GM12878 (cell line): ENCODE data around the gene TAMALIN. TPM values are rescaled to one million over a fixed set of nuclear protein-coding genes. Genes with fewer than 3 reads are reported as not detected.

Experiments
- ATAC-seq: fragments of 200-7000 bp; cut with Tn5 transposase; 3 replicates; pipeline ENCODE4 v1.9.1; 2020; ENCODE audit warnings: mild to moderate bottlenecking, moderate library complexity
- BruUV-seq: library from RNA; stranded (reverse); fragments of 400-500 nt; replicated peaks from 2 replicates; lab custom pipeline; 2021; lab: Mats Ljungman, UMichigan
- CTCF ChIA-PET: fragments of 300-600 bp; sonication (Branson Sonifier 250); formaldehyde crosslinking; extraction: SDS; loops from one replicate; lab custom pipeline; 2021; ENCODE audit warnings: inconsistent platforms; lab: Yijun Ruan, JAX
- POLR2A ChIA-PET: fragments of 350-600 bp; formaldehyde crosslinking; extraction: SDS; loops from one replicate; lab custom pipeline; 2021; ENCODE audit warnings: inconsistent platforms; lab: Charles Lee
- RAD21 ChIA-PET: fragments of 300-600 bp; sonication (Branson Sonifier 250); formaldehyde crosslinking; loops from one replicate; lab custom pipeline; 2023; ENCODE audit warnings: antibody characterized with exemption; ENCODE audit not compliant: unreplicated experiment; lab: Charles Lee
- SMC1A ChIA-PET: fragments of 300-600 bp; sonication (Branson Sonifier 250); formaldehyde crosslinking; loops from one replicate; lab custom pipeline; 2023; ENCODE audit not compliant: unreplicated experiment, uncharacterized antibody; lab: Charles Lee
- DNase-seq: peaks from one replicate; pipeline ENCODE4 v3.0.0-alpha.2; 2011; ENCODE audit warnings: low read depth, low spot score
- FAIRE-seq: peaks from 3 replicates; lab custom pipeline; 2011; peaks lifted over from hg19 to GRCh38; lab: Jason Lieb, UNC
- H2AFZ ChIP-seq: 2 replicates; pipeline ENCODE4 v1.6.0; 2011; ENCODE audit warnings: low read depth, low read length, control low read depth; ENCODE audit not compliant: control insufficient read depth
- H3K27ac ChIP-seq: 2 replicates; pipeline ENCODE4 v1.5.1; 2011; ENCODE audit warnings: control low read depth; ENCODE audit not compliant: control insufficient read depth, insufficient read depth
- H3K27me3 ChIP-seq, 2 experiments: replicated peaks in 1 of 2; 2 replicates each; pipeline versions ENCODE4 v1.6.0 to v1.6.1; 2011; ENCODE audit warnings: low read length in 1 of 2; ENCODE audit not compliant: control insufficient read depth in 2 of 2, insufficient read depth in 2 of 2
- H3K36me3 ChIP-seq, 2 experiments: 2 replicates each; pipeline ENCODE4 v1.5.1; 2011; ENCODE audit warnings: low read length in 1 of 2; ENCODE audit not compliant: control insufficient read depth in 2 of 2, insufficient read depth in 2 of 2
- H3K4me1 ChIP-seq: 2 replicates; pipeline ENCODE4 v1.6.1; 2011; ENCODE audit warnings: mild to moderate bottlenecking, low read length, moderate library complexity, mixed read lengths; ENCODE audit not compliant: control insufficient read depth, insufficient read depth
- H3K4me2 ChIP-seq: 2 replicates; pipeline ENCODE4 v1.6.0; 2011; ENCODE audit warnings: control low read depth; ENCODE audit not compliant: control insufficient read depth, insufficient read depth
- H3K4me3 ChIP-seq: fragments of 200-600 bp; sonication (generic); 2 replicates; pipeline ENCODE4 v1.5.1; 2016
- H3K79me2 ChIP-seq: 2 replicates; pipeline ENCODE4 v1.6.0; 2011; ENCODE audit warnings: low read length; ENCODE audit not compliant: control insufficient read depth, insufficient read depth
- H3K9ac ChIP-seq: 2 replicates; pipeline ENCODE4 v1.8.0; 2011; ENCODE audit warnings: low read length, control low read depth, mixed read lengths; ENCODE audit not compliant: control insufficient read depth, insufficient read depth
- H3K9me3 ChIP-seq: replicated peaks from 3 replicates; pipeline ENCODE4 v1.5.1; 2011; ENCODE audit warnings: mild to moderate bottlenecking, low read length; ENCODE audit not compliant: control insufficient read depth, insufficient read depth
- H4K20me1 ChIP-seq: 2 replicates; pipeline ENCODE4 v1.6.0; 2011; ENCODE audit not compliant: control insufficient read depth, insufficient read depth
- CBX3 ChIP-seq: fragments of 200-600 bp; sonication (generic); IDR thresholded peaks from 2 replicates; pipeline ENCODE4 v1.6.1; 2016; ENCODE audit warnings: low read depth, borderline replicate concordance
- FOS ChIP-seq: IDR thresholded peaks from 3 replicates; pipeline ENCODE4 v1.6.1; 2011; ENCODE audit warnings: borderline replicate concordance; ENCODE audit not compliant: insufficient read length; ENCODE audit errors: extremely low read depth
- GATAD2B ChIP-seq: fragments of 450-650 bp; conservative IDR thresholded peaks from 2 replicates; pipeline ENCODE4 v1.6.1; 2017; ENCODE audit warnings: low read depth, mild to moderate bottlenecking, moderate library complexity
- IKZF2 ChIP-seq, 2 experiments: fragments of 450-650 bp; IDR thresholded peaks; 2 replicates each; pipeline ENCODE4 v1.6.1; 2017; ENCODE audit warnings: mild to moderate bottlenecking in 2 of 2, moderate library complexity in 2 of 2
- IRF5 ChIP-seq: fragments of 450-650 bp; IDR thresholded peaks from 2 replicates; pipeline ENCODE4 v1.6.1; 2017; ENCODE audit warnings: borderline replicate concordance
- NFIC ChIP-seq: IDR thresholded peaks from 2 replicates; pipeline ENCODE4 v1.6.1; 2012; ENCODE audit warnings: low read depth, mild to moderate bottlenecking, inconsistent platforms, low read length, moderate library complexity
- NR2C1 ChIP-seq: fragments of 450-650 bp; IDR thresholded peaks from 2 replicates; pipeline ENCODE4 v1.6.1; 2017; ENCODE audit warnings: antibody characterized with exemption, mild to moderate bottlenecking, moderate library complexity
- RBBP5 ChIP-seq: fragments of 200-600 bp; sonication (generic); conservative IDR thresholded peaks from 2 replicates; pipeline ENCODE4 v1.6.1; 2016
- ZZZ3 ChIP-seq: IDR thresholded peaks from 2 replicates; pipeline ENCODE4 v1.6.1; 2011; ENCODE audit warnings: low read depth; ENCODE audit not compliant: control insufficient read depth, insufficient read length
- WGBS: methylation state at CpG from one replicate; pipeline ENCODE4 v1.1.6; 2016; ENCODE audit warnings: low lambda C conversion rate; ENCODE audit not compliant: insufficient replicate concordance, insufficient coverage; ENCODE audit errors: missing lambda C conversion rate; 5-methylcytosine and 5-hydroxymethylcytosine counted together
- in situ Hi-C: fragments of 300-500 bp; cut with MboI; formaldehyde crosslinking; loops from 9 replicates; pipeline ENCODE4 v1.14.3; 2018; ENCODE audit warnings: mixed read lengths
- intact Hi-C: fragments of 100-400 bp; cut with micrococcal nuclease; formaldehyde crosslinking; loops from one replicate; pipeline ENCODE4 v1.14.2; 2022; ENCODE audit not compliant: unreplicated experiment
- polyA plus RNA-seq, 11 experiments: library from polyadenylated mRNA; depleted of rRNA in 4 of 11; unstranded in 6 of 11; stranded (reverse) in 5 of 11; fragments of >200 nt; fragmentation: Nextera tagmentation in 4 of 11; fragmentation: Illumina TruSeq in 1 of 11; extraction: Ambion mirVana in 4 of 11; extraction: Trizol in 1 of 11; gene quantifications; 1 replicate in 1 of 11; 2 replicates in 10 of 11; pipeline versions ENCODE4 v1.2.1 to v1.2.3, GENCODE V29; 2011 to 2016; ENCODE audit warnings: inconsistent platforms in 2 of 11, missing spikeins in 2 of 11, low read depth in 1 of 11
- total RNA-seq, 4 experiments: library from RNA; depleted of rRNA in 3 of 4; stranded (reverse); fragments of >200 nt in 3 of 4; fragmentation: Illumina TruSeq in 1 of 4; extraction: Trizol in 1 of 4; gene quantifications; 2 replicates each; pipeline versions ENCODE4 v1.2.1 to v1.2.3, GENCODE V29; 2013 to 2021
- TF ChIP-seq, protein P1 (sequence below): IDR thresholded peaks from 2 replicates; pipeline ENCODE4 v1.6.1; 2012; ENCODE audit warnings: low read depth, low read length, improper control_type of control experiment
- TF ChIP-seq, protein P2 (sequence below): fragments of 450-650 bp; formaldehyde crosslinking; IDR thresholded peaks from 2 replicates; pipeline ENCODE4 v1.4.0; 2020; ENCODE audit warnings: mild to moderate bottlenecking, moderate library complexity

The TAMALIN gene
- total and polyA plus RNA-seq, 10 of the 15 experiments (the other 5 are each of a cell fraction or from before 2014, with no cell fraction given), result 0.09 to 0.58 (median 0.19) TPM; not detected in 4

DNA sequence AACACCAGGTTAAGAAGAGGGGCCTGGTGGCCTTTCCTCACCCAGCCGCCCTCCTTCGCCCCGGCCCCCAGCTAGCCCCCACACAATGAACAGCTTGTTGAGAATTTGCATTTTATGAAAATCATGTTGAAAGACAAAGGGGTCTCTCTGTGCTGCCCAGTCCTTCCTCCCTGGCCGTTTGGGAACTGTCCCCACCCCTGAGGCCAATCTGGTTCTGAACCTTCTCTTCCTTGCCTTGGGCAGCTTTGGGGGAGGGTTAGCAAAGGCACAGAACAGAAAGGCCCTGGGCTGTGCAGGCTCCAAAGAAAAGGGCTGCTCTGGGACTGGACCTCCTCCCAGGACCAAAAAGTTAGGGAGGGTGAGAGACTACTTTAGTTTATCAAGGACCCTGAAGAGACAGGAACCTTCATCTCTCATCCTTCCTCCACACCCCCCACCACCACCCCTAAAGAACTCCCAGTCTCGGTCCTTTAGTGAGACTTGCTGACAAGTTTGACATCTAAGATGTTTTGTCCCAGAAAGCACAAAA, 1.3 kb downstream of the TAMALIN start:
- 18% methylated on average over 5 of the region's 5 CpGs for WGBS
- no peak overlapping the region for H3K4me2 ChIP-seq
- H3K27me3 ChIP-seq, result peaks cover 9 to 21% of the 10 kb centered on the region in 2 experiments; a peak in 3 of 4 replicates
- CTCF ChIA-PET, result interaction anchor here (11.3 kb wide), 1 partner anchor 15 kb away, joined by 412 read pairs; no protein-coding TSS in a partner anchor
- H3K4me3 ChIP-seq, result no peak overlapping the region
- TF ChIP-seq RBBP5 (no peak), GATAD2B (no peak), IRF5 (no peak), NR2C1 (no peak), NFIC (no peak), IKZF2 (IDR thresholded peaks at IDR 0.05) (no peak), ZZZ3 (no peak), CBX3 (no peak), FOS (no peak)
- TF ChIP-seq, protein P1, sequence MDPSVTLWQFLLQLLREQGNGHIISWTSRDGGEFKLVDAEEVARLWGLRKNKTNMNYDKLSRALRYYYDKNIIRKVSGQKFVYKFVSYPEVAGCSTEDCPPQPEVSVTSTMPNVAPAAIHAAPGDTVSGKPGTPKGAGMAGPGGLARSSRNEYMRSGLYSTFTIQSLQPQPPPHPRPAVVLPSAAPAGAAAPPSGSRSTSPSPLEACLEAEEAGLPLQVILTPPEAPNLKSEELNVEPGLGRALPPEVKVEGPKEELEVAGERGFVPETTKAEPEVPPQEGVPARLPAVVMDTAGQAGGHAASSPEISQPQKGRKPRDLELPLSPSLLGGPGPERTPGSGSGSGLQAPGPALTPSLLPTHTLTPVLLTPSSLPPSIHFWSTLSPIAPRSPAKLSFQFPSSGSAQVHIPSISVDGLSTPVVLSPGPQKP, result no peak
- TF ChIP-seq, protein P2, sequence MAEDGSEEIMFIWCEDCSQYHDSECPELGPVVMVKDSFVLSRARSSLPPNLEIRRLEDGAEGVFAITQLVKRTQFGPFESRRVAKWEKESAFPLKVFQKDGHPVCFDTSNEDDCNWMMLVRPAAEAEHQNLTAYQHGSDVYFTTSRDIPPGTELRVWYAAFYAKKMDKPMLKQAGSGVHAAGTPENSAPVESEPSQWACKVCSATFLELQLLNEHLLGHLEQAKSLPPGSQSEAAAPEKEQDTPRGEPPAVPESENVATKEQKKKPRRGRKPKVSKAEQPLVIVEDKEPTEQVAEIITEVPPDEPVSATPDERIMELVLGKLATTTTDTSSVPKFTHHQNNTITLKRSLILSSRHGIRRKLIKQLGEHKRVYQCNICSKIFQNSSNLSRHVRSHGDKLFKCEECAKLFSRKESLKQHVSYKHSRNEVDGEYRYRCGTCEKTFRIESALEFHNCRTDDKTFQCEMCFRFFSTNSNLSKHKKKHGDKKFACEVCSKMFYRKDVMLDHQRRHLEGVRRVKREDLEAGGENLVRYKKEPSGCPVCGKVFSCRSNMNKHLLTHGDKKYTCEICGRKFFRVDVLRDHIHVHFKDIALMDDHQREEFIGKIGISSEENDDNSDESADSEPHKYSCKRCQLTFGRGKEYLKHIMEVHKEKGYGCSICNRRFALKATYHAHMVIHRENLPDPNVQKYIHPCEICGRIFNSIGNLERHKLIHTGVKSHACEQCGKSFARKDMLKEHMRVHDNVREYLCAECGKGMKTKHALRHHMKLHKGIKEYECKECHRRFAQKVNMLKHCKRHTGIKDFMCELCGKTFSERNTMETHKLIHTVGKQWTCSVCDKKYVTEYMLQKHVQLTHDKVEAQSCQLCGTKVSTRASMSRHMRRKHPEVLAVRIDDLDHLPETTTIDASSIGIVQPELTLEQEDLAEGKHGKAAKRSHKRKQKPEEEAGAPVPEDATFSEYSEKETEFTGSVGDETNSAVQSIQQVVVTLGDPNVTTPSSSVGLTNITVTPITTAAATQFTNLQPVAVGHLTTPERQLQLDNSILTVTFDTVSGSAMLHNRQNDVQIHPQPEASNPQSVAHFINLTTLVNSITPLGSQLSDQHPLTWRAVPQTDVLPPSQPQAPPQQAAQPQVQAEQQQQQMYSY, result no peak
- TF ChIP-seq, all 136 proteins: peak for 0
- H3K9ac ChIP-seq, result no peak overlapping the region
- H3K27ac ChIP-seq, result no peak overlapping the region
- intact Hi-C loops (no loop called here), in situ Hi-C loops (no loop called here)
- BruUV-seq, result TSS peak; percentile 67
- H3K9me3 ChIP-seq, result no peaks in the 10 kb centered on the region
- H4K20me1 ChIP-seq, result no peaks in the 10 kb centered on the region
- no peak for FAIRE-seq
- ChIA-PET POLR2A (no interaction called here), RAD21 (interaction anchor here (1.3 kb wide), 1 partner anchor 18 kb away, joined by 4 read pairs; no protein-coding TSS in a partner anchor), SMC1A (interaction anchor here (0.9 kb wide), 1 partner anchor 17 kb away, joined by 3 read pairs; no protein-coding TSS in a partner anchor)
- no peak for DNase-seq
- no peak overlapping the region for H2AFZ ChIP-seq
- no peaks in the 10 kb centered on the region for H3K36me3 ChIP-seq
- no peak for ATAC-seq
- no peaks in the 10 kb centered on the region for H3K79me2 ChIP-seq
- peaks cover 11% of the 10 kb centered on the region for H3K4me1 ChIP-seq
